Neural progenitor cell (in vitro differentiated cells): ENCODE data around the gene PHF2.

Experiments used
- CTCF ChIP-seq: fragments of 200-600 bp; sonication (generic); IDR thresholded peaks from 2 replicates; pipeline ENCODE4 v1.5.1; 2017; ENCODE audit warnings: antibody characterized with exemption, mild to moderate bottlenecking
- EZH2 ChIP-seq: fragments of 200-600 bp; sonication (generic); IDR thresholded peaks from 2 replicates; pipeline ENCODE4 v1.6.1; 2017; ENCODE audit warnings: antibody characterized with exemption, mild to moderate bottlenecking, moderate library complexity

DNA sequence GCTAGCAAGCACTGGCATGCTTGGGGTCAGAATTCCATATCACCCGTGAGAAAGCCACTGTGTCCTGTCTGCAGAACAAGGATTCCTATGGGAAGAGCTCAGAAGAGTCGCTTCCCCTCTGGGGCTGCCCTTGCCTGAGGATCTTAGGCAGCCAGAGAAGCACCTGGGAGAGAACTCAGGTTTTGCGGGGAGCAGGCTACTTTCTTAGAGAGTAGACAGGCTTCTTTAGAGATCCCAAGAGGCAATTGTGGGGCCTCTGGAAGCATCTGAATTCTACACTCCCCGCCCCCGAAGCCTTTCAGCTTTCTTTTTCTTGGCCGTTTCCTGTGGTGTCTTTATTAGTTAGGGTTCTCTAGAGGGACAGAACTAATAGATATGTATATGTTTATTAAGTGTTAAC is 40.9 kb downstream of the PHF2 start:
- no peak for TF ChIP-seq CTCF
- TF ChIP-seq EZH2 = no peak
